Measurements from ENCODE around the gene DAGLB. TPM values are rescaled to one million over a fixed set of nuclear protein-coding genes. Genes with fewer than 3 reads are reported as not detected.
A peak's percentile ranks its signal among the peaks of the same experiment; 100 is the strongest.
"Not testable (repeated sequence)": the region's sequence is repeated elsewhere in the genome, so short reads cannot be mapped to it uniquely, and the experiment has no call there.

Gene DAGLB
- total RNA-seq, 1 donor from 2014 or later = 15.4 TPM

- DNase-seq = not testable (repeated sequence)
Measured at GRCh38 chr7:6397759-6398495, 49.8 kb downstream of the DAGLB start.

- peak; percentile 40 for DNase-seq
Measured at GRCh38 chr7:6395898-6396595, 51.7 kb downstream of the DAGLB start.

GRCh38 chr7:6394114-6394513 is 53.6 kb downstream of the DAGLB start:
- DNase-seq = no peak

GRCh38 chr7:6393667-6394056 is 54.1 kb downstream of the DAGLB start:
- DNase-seq = no peak

GRCh38 chr7:6392712-6393666 is 54.8 kb downstream of the DAGLB start:
- DNase-seq = peak; percentile 59

- no peak for DNase-seq
Measured at GRCh38 chr7:6389728-6390127, 58.0 kb downstream of the DAGLB start.

GRCh38 chr7:6387734-6388294 is 59.9 kb downstream of the DAGLB start:
- DNase-seq = no peak

- no peak for DNase-seq
Measured at GRCh38 chr7:6386779-6387178, 61.0 kb downstream of the DAGLB start.

GRCh38 chr7:6385909-6386560 is 61.7 kb downstream of the DAGLB start:
- no peak for DNase-seq

GRCh38 chr7:6385110-6385781 is 62.5 kb downstream of the DAGLB start:
- peak; percentile 89 for DNase-seq

- no peak for DNase-seq
Measured at GRCh38 chr7:6384327-6384726, 63.4 kb downstream of the DAGLB start.

- no peak for DNase-seq
Measured at GRCh38 chr7:6382817-6383216, 64.9 kb downstream of the DAGLB start.

GRCh38 chr7:6381846-6382245 is 65.9 kb downstream of the DAGLB start:
- not testable (repeated sequence) for DNase-seq

- DNase-seq = no peak
Measured at GRCh38 chr7:6380310-6381095, 67.3 kb downstream of the DAGLB start.

- no peak for DNase-seq
Measured at GRCh38 chr7:6379886-6380285, 67.9 kb downstream of the DAGLB start.

GRCh38 chr7:6378556-6378955 is 69.2 kb downstream of the DAGLB start:
- not testable (repeated sequence) for DNase-seq

- DNase-seq = no peak
Measured at GRCh38 chr7:6376820-6377219, 70.9 kb downstream of the DAGLB start.

GRCh38 chr7:6375348-6376101 is 72.2 kb downstream of the DAGLB start:
- peak; percentile 55 for DNase-seq

GRCh38 chr7:6367701-6368211 is 80.0 kb downstream of the DAGLB start:
- no peak for DNase-seq

Measured in tongue (tissue), 2 donors.